ENCODE measurements around the gene PARP3. TPM values are rescaled to one million over a fixed set of nuclear protein-coding genes. Genes with fewer than 3 reads are reported as not detected.

PARP3 gene
- total RNA-seq, 2 experiments from 2014 or later = 13.2 to 13.9 TPM

DNA sequence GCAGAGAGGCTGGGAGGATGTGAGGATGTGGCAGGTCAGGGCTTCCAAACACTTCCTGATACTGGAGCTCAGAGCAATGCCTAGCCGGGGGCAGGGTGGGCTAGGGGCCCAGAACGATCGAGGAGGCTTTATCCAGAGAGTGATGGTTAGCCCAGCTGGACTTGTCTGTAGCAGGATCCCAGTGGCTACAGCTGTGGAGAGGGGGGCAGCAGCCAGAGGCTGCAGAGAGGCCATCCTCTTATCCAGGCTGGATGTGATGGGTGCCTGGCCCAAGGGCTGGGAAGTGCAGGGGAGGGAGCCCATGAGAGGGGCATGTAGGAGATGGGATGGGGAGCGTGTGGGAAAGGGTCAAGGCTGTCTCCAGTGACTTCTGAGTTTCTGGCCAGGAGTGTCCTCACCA, 4.6 kb downstream of the PARP3 start:
- DNase-seq = no peak
- no peak overlapping the region for H3K4me3 Mint-ChIP-seq
- CTCF ChIA-PET = no interaction called here
- POLR2A ChIA-PET = interaction anchor here (0.9 to 1.3 kb wide), 2 partner anchors 8 to 20 kb away, joined by 3 read pairs; partner anchors contain the start of genes GPR62 and PCBP4
- H3K4me1 Mint-ChIP-seq = peaks cover 11% of the 10 kb centered on the region
- H3K36me3 Mint-ChIP-seq (ENCODE audit: low read depth) = no peaks in the 10 kb centered on the region
- no peaks in the 10 kb centered on the region for H3K9me3 Mint-ChIP-seq
- H3K27ac Mint-ChIP-seq = no peak overlapping the region
- H3K27me3 Mint-ChIP-seq = no peaks in the 10 kb centered on the region

- peaks cover 8% of the 10 kb centered on the region for H3K4me1 Mint-ChIP-seq
- H3K27ac Mint-ChIP-seq = no peak overlapping the region
- ChIA-PET POLR2A (interaction anchor here (1.3 kb wide), 1 partner anchor 19 kb away, joined by 3 read pairs; the partner anchor contains the start of gene PCBP4), CTCF (no interaction called here)
- H3K36me3 Mint-ChIP-seq (ENCODE audit: low read depth) = no peaks in the 10 kb centered on the region
- no peaks in the 10 kb centered on the region for H3K9me3 Mint-ChIP-seq
- no peak overlapping the region for H3K4me3 Mint-ChIP-seq
- peaks cover 4% of the 10 kb centered on the region for H3K27me3 Mint-ChIP-seq
- no peak for DNase-seq
Observed at GRCh38 chr3:51947215-51947900, 5.2 kb downstream of the PARP3 start.

- ChIA-PET CTCF (no interaction called here), POLR2A (no interaction called here)
- H3K27ac Mint-ChIP-seq = no peak overlapping the region
- H3K9me3 Mint-ChIP-seq = no peaks in the 10 kb centered on the region
- H3K27me3 Mint-ChIP-seq = peaks cover 7% of the 10 kb centered on the region
- no peak overlapping the region for H3K4me3 Mint-ChIP-seq
- H3K36me3 Mint-ChIP-seq (ENCODE audit: low read depth) = no peaks in the 10 kb centered on the region
- DNase-seq = no peak
- H3K4me1 Mint-ChIP-seq = peaks cover under 1% of the 10 kb centered on the region
Observed at GRCh38 chr3:51948016-51948580, 5.9 kb downstream of the PARP3 start.

GRCh38 chr3:51949121-51949520, 7.0 kb downstream of the PARP3 start:
- CTCF ChIA-PET = no interaction called here
- Mint-ChIP-seq H3K27ac (no peak overlapping the region), H3K27me3 (peaks cover 17% of the 10 kb centered on the region), H3K36me3 (ENCODE audit: low read depth) (no peaks in the 10 kb centered on the region), H3K4me3 (no peak overlapping the region), H3K4me1 (no peaks in the 10 kb centered on the region), H3K9me3 (no peaks in the 10 kb centered on the region)
- no peak for DNase-seq
- POLR2A ChIA-PET = no interaction called here

DNA sequence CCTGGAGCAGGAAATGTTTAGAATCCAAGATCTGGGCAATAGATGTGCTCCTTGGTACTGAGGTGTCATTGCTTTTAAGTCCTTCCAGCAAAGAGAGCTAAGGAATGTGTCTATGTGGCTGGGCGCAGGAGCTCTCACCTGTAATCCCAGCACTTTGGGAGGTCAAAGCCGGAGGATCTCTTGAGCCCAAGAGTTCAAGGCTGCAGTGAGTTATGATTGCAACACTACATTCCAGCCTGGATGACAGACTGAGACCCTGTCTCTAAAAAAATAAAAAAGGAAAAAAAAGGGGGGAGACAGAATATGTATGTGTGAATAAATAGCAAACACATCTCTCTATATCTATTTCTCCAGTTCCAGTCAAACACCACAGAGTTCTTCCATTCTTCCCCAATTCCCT, 8.7 kb downstream of the PARP3 start:
- no peak for DNase-seq
- no peak overlapping the region for H3K27ac Mint-ChIP-seq
- peaks cover 29% of the 10 kb centered on the region for H3K27me3 Mint-ChIP-seq
- no peak overlapping the region for H3K4me3 Mint-ChIP-seq
- H3K9me3 Mint-ChIP-seq = no peaks in the 10 kb centered on the region
- POLR2A ChIA-PET = no interaction called here
- no peaks in the 10 kb centered on the region for H3K36me3 Mint-ChIP-seq (ENCODE audit: low read depth)
- peaks cover 2% of the 10 kb centered on the region for H3K4me1 Mint-ChIP-seq
- CTCF ChIA-PET = interaction anchor here (1.7 kb wide), 1 partner anchor 8 kb away, joined by 8 read pairs; the partner anchor contains the start of gene PARP3

GRCh38 chr3:51953445-51953844, 11.3 kb downstream of the PARP3 start:
- Mint-ChIP-seq H3K27ac (no peak overlapping the region), H3K4me1 (peaks cover 7% of the 10 kb centered on the region), H3K27me3 (peaks cover 35% of the 10 kb centered on the region), H3K36me3 (ENCODE audit: low read depth) (peaks cover 3% of the 10 kb centered on the region), H3K9me3 (no peaks in the 10 kb centered on the region), H3K4me3 (no peak overlapping the region)
- POLR2A ChIA-PET = interaction anchor here (1.2 to 1.9 kb wide), 3 partner anchors 9 to 43 kb away, joined by 3 to 5 read pairs (median 4); partner anchors contain the start of gene RPL29
- no peak for DNase-seq
- CTCF ChIA-PET = interaction anchor here (1.1 to 1.9 kb wide), 2 partner anchors 20 to 100 kb away, joined by 3 to 7 read pairs; partner anchors contain the start of gene ABHD14B

DNA sequence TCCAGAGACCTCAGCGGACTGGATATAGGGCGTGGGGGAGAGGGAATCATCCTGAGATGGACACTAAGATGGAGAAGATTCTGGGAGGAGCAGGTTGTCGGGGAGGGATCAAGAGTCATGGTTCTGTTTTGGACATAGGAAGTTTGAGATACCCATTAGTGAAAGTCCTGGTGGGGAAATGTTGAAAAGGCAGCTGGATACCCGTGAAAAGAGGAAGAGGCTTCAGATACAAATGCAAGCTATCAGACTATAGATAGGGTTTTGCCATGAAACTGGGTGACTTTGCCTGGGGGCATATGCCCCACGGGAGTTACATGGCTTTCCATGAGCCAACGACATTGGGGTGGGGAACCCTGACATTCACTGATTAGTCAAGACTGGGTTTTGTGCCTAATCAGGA, 11.9 kb downstream of the PARP3 start:
- Mint-ChIP-seq H3K27ac (no peak overlapping the region), H3K4me1 (peaks cover 7% of the 10 kb centered on the region), H3K9me3 (no peaks in the 10 kb centered on the region), H3K27me3 (peaks cover 35% of the 10 kb centered on the region), H3K4me3 (no peak overlapping the region), H3K36me3 (ENCODE audit: low read depth) (peaks cover 3% of the 10 kb centered on the region)
- POLR2A ChIA-PET = interaction anchor here (1.1 to 1.9 kb wide), 4 partner anchors 8 to 42 kb away, joined by 3 to 5 read pairs (median 4); partner anchors contain the start of gene RPL29
- no peak for DNase-seq
- CTCF ChIA-PET = interaction anchor here (0.5 to 1.9 kb wide), 2 partner anchors 20 to 1267 kb away, joined by 4 to 7 read pairs; partner anchors contain the start of gene ABHD14B

GRCh38 chr3:51954713-51955112, 12.6 kb downstream of the PARP3 start:
- H3K9me3 Mint-ChIP-seq = no peaks in the 10 kb centered on the region
- CTCF ChIA-PET = interaction anchor here (1.9 kb wide), 1 partner anchor 19 kb away, joined by 7 read pairs; the partner anchor contains the start of gene ABHD14B

DNA sequence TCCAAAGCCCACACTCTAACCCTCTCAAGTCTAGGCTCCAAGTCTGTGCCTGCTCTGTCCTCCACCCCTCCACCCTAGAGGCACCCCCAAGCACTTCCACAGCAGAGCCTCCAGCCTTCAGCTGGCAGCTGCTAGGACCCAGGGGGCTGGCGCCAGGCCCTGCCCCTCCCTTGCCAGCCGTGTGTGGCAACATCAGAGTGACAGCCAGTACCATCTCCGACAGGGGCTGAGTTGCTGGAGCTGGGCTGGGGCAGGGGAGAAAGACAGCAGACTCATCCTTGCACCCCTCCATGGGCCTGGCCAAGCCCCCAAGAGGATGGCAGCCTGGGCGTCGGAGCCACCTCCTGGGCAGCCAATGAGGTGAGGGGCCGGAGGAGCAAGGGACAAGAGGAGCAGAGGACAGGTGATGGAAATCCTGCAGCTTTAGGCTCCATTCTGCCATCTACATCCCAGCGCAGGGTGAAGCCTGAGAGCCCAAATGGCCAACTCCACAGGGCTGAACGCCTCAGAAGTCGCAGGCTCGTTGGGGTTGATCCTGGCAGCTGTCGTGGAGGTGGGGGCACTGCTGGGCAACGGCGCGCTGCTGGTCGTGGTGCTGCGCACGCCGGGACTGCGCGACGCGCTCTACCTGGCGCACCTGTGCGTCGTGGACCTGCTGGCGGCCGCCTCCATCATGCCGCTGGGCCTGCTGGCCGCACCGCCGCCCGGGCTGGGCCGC, 13.2 kb downstream of the PARP3 start, which contains the start of gene GPR62:
TSS of gene GPR62 (plus strand) at position 207 of the 718 bp plus-strand sequence. CDS start at position 479, 272 bp downstream.
- no peak within 1 kb of the TSS for H3K27ac Mint-ChIP-seq
- peaks cover 7% of the 10 kb centered on the region for H3K4me1 Mint-ChIP-seq
- POLR2A ChIA-PET = interaction anchor here (0.9 to 1.1 kb wide), 2 partner anchors 9 to 10 kb away, joined by 3 to 4 read pairs; no protein-coding TSS in a partner anchor
- no peak within 1 kb of the TSS for H3K4me3 Mint-ChIP-seq
- peaks cover 35% of the 10 kb centered on the region for H3K27me3 Mint-ChIP-seq
- peaks cover 3% of the 10 kb centered on the region for H3K36me3 Mint-ChIP-seq (ENCODE audit: low read depth)
- CTCF ChIA-PET = no interaction called here
- DNase-seq = no peak
- no peaks in the 10 kb centered on the region for H3K9me3 Mint-ChIP-seq

More at GRCh38 chr3:51954713-51955112, 12.6 kb downstream of the PARP3 start:
- no peak overlapping the region for H3K27ac Mint-ChIP-seq
- H3K4me1 Mint-ChIP-seq = peaks cover 7% of the 10 kb centered on the region
- POLR2A ChIA-PET = interaction anchor here (0.9 to 1.9 kb wide), 4 partner anchors 8 to 41 kb away, joined by 3 to 5 read pairs (median 4); partner anchors contain the start of gene RPL29
- no peak for DNase-seq
- no peak overlapping the region for H3K4me3 Mint-ChIP-seq
- H3K27me3 Mint-ChIP-seq = peaks cover 35% of the 10 kb centered on the region
- H3K36me3 Mint-ChIP-seq (ENCODE audit: low read depth) = peaks cover 3% of the 10 kb centered on the region

- H3K4me1 Mint-ChIP-seq = peaks cover 7% of the 10 kb centered on the region
- H3K36me3 Mint-ChIP-seq (ENCODE audit: low read depth) = peaks cover 3% of the 10 kb centered on the region
- ChIA-PET POLR2A (interaction anchor here (1.0 kb wide), 1 partner anchor 14 kb away, joined by 3 read pairs; the partner anchor contains the start of genes PARP3 and RRP9), CTCF (no interaction called here)
- no peak overlapping the region for H3K4me3 Mint-ChIP-seq
- peaks cover 35% of the 10 kb centered on the region for H3K27me3 Mint-ChIP-seq
- peak; percentile 33 for DNase-seq
- H3K27ac Mint-ChIP-seq = no peak overlapping the region
- H3K9me3 Mint-ChIP-seq = no peaks in the 10 kb centered on the region
Observed at GRCh38 chr3:51955893-51956770, 14.0 kb downstream of the PARP3 start.

DNA sequence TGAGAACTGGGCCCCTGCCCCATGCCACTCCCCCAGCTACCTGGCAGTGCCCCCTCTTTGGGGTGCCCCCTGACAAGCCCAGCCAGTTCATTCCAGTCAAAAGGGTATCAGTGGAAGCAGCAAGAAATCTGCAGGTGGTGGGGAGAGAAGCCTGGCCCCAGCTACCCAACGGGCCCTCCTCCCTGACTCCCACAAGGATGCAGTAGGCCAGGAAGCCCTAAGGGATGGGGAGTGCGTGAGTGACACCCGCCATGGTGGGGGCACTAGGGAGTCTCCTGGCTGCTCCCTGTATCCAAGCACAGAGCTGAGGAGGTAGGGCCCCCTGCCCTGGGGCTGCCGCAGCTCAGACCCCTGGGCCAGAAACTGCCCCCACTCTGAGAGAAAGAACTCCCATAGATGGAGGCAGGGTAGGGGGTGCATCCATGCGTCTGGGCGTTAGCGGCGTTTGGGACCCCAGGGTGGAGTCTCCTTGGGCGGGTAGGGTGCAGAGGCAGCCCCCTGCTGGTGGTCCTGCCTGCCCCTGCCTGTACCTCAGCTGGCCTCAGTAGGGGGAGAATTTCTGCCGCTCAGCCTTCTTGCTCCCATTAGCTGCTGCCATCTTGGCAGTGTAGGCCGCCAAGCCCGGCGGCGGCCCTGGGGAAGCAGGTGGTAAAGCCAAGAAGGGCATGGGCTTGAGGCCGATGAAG, 15.5 kb downstream of the PARP3 start:
- H3K4me3 Mint-ChIP-seq = no peak overlapping the region
- POLR2A ChIA-PET = interaction anchor here (0.9 to 1.3 kb wide), 2 partner anchors 25 to 197 kb away, joined by 3 read pairs; partner anchors contain the start of gene POC1A
- H3K27me3 Mint-ChIP-seq = peaks cover 37% of the 10 kb centered on the region
- H3K4me1 Mint-ChIP-seq = peaks cover 7% of the 10 kb centered on the region
- H3K36me3 Mint-ChIP-seq (ENCODE audit: low read depth) = peaks cover 3% of the 10 kb centered on the region
- CTCF ChIA-PET = interaction anchor here (0.8 to 1.2 kb wide), 3 partner anchors 15 to 16 kb away, joined by 3 to 4 read pairs (median 3); partner anchors contain the start of genes ABHD14B and RRP9
- DNase-seq = no peak
- no peak overlapping the region for H3K27ac Mint-ChIP-seq
- H3K9me3 Mint-ChIP-seq = no peaks in the 10 kb centered on the region
